ENCODE data around the gene RFX7.
"Not testable (repeated sequence)": the region's sequence is repeated elsewhere in the genome, so short reads cannot be mapped to it uniquely, and the experiment has no call there.

The RFX7 gene

DNA sequence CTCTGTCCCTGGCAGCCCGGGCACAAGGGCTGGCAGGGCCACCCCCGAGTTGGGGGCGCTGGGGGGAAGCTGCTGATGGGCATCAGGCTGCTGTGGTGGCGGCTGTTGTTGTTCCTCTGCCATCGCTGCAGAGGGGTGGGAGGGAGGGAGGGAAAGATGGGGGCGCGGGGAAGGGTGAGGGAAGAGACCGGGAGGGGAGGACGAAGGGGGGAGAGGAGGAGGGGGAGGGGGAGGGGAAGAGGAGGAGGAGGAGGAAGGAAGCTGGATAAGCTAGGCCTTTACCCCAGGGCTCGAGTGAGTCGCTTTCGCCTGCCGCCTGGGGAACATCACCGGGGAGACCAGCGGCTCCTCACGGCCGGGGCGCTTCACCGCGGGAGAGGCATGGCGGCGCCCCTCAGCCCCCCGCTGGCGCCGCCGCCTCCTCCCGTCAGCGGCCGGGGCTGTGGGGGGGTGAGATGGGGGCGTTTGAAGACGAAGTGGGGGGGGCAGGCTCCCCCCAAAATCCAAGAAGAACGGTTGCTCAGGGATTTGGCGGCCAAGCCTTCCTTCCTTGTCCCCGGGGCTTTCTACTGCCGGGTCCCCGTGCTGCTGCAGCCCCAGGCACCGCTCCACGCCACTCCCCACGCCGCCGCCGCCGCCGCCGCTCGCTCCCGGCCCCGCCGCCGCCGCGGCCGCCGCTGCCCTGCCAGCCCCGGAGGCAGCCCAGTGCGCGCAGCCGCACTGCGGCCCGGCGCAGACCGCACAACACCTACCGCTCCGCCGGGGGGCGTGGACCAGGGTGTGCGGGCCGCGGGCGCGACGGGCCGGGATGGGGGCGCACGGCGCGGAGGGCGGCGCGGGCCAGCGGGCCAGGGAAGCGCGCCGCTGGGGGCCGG, at the start of gene RFX7:
RFX7 (minus strand) TSS at position 717 of the 875 bp plus-strand sequence; CDS start at position 123, 594 bp downstream.
- H3K27me3 ChIP-seq (ENCODE audit: control insufficient read depth, insufficient read depth, low read length): no peaks in the 10 kb centered on the region
- no peaks in the 10 kb centered on the region for H3K4me1 ChIP-seq (ENCODE audit: control insufficient read depth, insufficient read depth, low read length)
- H3K4me3 ChIP-seq (ENCODE audit: low read length): peak within 1 kb of the TSS; percentile 67
- peak within 1 kb of the TSS; percentile 43 for H3K9ac ChIP-seq (ENCODE audit: low read length)
- no peaks in the 10 kb centered on the region for H3K36me3 ChIP-seq (ENCODE audit: control insufficient read depth, insufficient read depth, low read length)
- H3K27ac ChIP-seq (ENCODE audit: low read depth, low read length): peak within 1 kb of the TSS; percentile 76

DNA sequence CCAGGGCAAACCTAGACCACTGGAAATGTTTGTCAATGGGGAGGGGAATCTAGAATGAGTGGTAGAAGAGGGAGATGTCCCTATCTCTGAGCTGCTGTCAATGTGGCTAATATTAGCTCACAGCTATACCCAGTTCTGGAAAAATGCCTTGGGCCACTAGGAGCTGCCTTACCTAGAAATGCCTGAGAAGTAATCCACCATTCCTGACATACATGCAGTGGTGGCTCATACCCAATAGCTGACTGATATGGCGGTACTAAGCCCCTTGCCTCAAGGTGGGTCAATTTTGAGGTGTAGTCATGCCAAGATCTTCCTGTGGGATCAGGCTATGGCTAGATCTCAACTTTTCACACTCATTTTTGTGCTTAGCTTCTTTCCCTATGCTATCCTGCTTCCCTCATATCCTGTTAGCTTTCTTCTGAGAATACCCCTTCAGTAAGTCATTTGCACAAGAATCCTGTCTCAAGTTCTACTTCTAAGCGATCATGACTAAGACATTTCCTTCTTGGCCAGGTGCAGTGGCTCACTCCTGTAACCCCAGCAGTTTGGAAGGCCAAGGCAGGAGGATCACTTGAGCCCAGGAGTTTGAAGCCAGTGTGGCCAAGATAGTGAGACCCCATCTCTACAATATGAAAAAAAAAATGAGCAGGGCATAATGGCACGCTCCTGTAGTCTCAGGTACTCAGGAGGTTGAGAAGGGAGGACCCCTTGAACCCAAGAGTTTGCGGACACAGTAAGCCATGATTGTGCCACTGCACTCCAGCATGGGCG, 49.1 kb upstream of the RFX7 start:
- no peaks in the 10 kb centered on the region for H3K27me3 ChIP-seq (ENCODE audit: control insufficient read depth, insufficient read depth, low read length)
- H3K36me3 ChIP-seq (ENCODE audit: control insufficient read depth, insufficient read depth, low read length): no peaks in the 10 kb centered on the region
- H3K9ac ChIP-seq (ENCODE audit: low read length): no peak overlapping the region
- no peak overlapping the region for H3K27ac ChIP-seq (ENCODE audit: low read depth, low read length)
- no peaks in the 10 kb centered on the region for H3K4me1 ChIP-seq (ENCODE audit: control insufficient read depth, insufficient read depth, low read length)
- H3K4me3 ChIP-seq (ENCODE audit: low read length): no peak overlapping the region

DNA sequence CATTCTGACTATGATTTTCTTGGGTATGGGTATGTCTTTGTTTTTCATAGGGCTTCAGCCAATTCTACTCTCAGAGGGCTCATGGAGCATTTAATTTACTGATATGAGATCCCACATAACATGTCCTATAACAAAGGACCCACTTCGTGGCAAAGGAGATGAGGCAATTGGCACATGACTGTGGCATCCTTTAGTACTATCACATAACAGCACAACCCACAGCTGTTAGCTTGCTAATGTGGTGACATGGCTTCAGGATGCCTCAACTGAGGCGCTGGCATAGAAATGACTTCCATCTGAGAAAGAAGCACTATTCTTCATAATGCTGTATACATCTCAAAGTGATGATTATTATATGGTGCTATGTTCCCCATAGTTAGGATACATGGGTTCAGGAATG, 48.1 kb upstream of the RFX7 start:
- Histone ChIP-seq H3K27ac (ENCODE audit: low read depth, low read length) (no peak overlapping the region), H3K4me3 (ENCODE audit: low read length) (no peak overlapping the region), H3K4me1 (ENCODE audit: control insufficient read depth, insufficient read depth, low read length) (no peaks in the 10 kb centered on the region), H3K9ac (ENCODE audit: low read length) (no peak overlapping the region), H3K36me3 (ENCODE audit: control insufficient read depth, insufficient read depth, low read length) (no peaks in the 10 kb centered on the region), H3K27me3 (ENCODE audit: control insufficient read depth, insufficient read depth, low read length) (no peaks in the 10 kb centered on the region)

GRCh38 chr15:56286213-56286612, 42.5 kb upstream of the RFX7 start:
- Histone ChIP-seq H3K27me3 (ENCODE audit: control insufficient read depth, insufficient read depth, low read length) (no peaks in the 10 kb centered on the region), H3K36me3 (ENCODE audit: control insufficient read depth, insufficient read depth, low read length) (no peaks in the 10 kb centered on the region), H3K27ac (ENCODE audit: low read depth, low read length) (no peak overlapping the region), H3K9ac (ENCODE audit: low read length) (no peak overlapping the region), H3K4me1 (ENCODE audit: control insufficient read depth, insufficient read depth, low read length) (no peaks in the 10 kb centered on the region), H3K4me3 (ENCODE audit: low read length) (no peak overlapping the region)

DNA sequence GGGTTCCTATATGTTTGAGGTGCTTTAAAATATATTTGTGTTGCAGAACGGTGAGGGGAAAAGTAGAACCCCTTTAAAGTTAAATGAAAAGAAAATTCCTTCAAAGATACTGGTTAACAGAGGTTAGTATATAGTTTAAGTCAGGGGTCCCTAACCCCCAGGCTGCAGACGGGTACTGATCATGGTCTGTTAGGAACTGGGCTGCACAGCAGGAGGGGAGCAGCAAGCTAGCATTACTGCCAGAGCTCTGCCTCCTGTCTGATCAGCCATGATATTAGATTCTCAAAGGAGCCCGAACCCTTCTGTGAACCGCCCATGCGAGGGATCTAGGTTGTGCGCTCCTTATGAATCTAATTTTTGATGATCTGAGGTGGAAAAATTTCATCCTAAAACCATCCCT, 37.5 kb upstream of the RFX7 start:
- no peaks in the 10 kb centered on the region for H3K27me3 ChIP-seq (ENCODE audit: control insufficient read depth, insufficient read depth, low read length)
- H3K9ac ChIP-seq (ENCODE audit: low read length): no peak overlapping the region
- H3K4me3 ChIP-seq (ENCODE audit: low read length): no peak overlapping the region
- H3K27ac ChIP-seq (ENCODE audit: low read depth, low read length): no peak overlapping the region
- no peaks in the 10 kb centered on the region for H3K4me1 ChIP-seq (ENCODE audit: control insufficient read depth, insufficient read depth, low read length)
- no peaks in the 10 kb centered on the region for H3K36me3 ChIP-seq (ENCODE audit: control insufficient read depth, insufficient read depth, low read length)

DNA sequence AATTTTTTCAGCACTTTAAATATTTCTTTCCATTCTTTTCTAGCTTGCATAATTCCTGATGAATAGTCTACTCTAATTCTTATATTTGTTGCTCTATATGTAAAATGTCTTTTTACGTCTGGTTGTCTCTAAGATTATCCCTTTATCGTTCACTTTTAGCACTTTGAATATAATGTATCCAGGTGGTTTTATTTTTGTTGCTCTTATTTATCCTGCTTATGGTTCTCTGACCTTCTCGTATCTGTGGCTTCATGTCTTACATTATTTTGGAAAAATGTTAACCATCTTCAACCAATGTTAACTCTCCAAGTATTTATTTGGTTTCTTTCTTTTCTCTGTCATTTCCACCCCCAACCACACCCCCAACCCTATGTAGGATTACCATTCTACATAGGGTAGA, 30.0 kb upstream of the RFX7 start:
- H3K4me1 ChIP-seq (ENCODE audit: control insufficient read depth, insufficient read depth, low read length): no peaks in the 10 kb centered on the region
- H3K27me3 ChIP-seq (ENCODE audit: control insufficient read depth, insufficient read depth, low read length): no peaks in the 10 kb centered on the region
- no peak overlapping the region for H3K27ac ChIP-seq (ENCODE audit: low read depth, low read length)
- H3K36me3 ChIP-seq (ENCODE audit: control insufficient read depth, insufficient read depth, low read length): no peaks in the 10 kb centered on the region
- no peak overlapping the region for H3K4me3 ChIP-seq (ENCODE audit: low read length)
- no peak overlapping the region for H3K9ac ChIP-seq (ENCODE audit: low read length)

DNA sequence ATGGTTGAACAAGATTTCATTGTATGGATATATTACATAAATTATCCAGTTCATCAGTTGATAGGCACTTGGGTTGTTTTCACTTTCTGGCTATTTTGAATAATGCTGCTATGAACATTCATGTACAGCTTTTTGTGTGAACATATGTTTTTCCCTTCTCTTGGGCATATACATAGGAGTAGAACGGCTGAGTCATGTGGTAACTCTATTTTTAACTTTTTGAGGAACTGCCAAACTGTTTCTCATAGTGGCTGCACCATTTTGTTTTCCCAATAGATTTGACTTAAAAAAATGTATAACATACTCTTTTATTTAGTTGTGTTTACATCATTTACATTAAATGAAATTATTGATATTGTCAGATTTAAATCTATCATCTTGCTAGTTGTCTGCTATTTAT, 28.8 kb upstream of the RFX7 start:
- Histone ChIP-seq H3K4me1 (ENCODE audit: control insufficient read depth, insufficient read depth, low read length) (no peaks in the 10 kb centered on the region), H3K36me3 (ENCODE audit: control insufficient read depth, insufficient read depth, low read length) (no peaks in the 10 kb centered on the region), H3K4me3 (ENCODE audit: low read length) (no peak overlapping the region), H3K27me3 (ENCODE audit: control insufficient read depth, insufficient read depth, low read length) (no peaks in the 10 kb centered on the region), H3K27ac (ENCODE audit: low read depth, low read length) (no peak overlapping the region), H3K9ac (ENCODE audit: low read length) (no peak overlapping the region)

DNA sequence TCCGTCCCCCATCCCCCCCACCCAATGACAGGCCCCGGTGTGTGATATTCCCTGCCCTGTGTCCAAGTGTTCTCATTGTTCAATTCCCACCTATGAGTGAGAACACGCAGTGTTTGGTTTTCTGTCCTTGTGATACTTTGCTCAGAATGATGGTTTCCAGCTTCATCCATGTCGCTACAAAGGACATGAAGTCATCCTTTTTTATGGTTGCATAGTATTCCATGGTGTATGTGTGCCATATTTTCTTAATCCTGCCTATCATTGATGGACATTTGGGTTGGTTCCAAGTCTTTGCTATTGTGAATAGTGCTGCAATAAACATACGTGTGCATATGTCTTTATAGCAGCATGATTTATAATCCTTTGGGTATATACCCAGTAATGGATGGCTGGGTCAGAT, 22.8 kb upstream of the RFX7 start:
- not testable (repeated sequence) for H3K27ac ChIP-seq (ENCODE audit: low read depth, low read length); H3K9ac ChIP-seq (ENCODE audit: low read length); H3K4me3 ChIP-seq (ENCODE audit: low read length); H3K4me1 ChIP-seq (ENCODE audit: control insufficient read depth, insufficient read depth, low read length); H3K36me3 ChIP-seq (ENCODE audit: control insufficient read depth, insufficient read depth, low read length); H3K27me3 ChIP-seq (ENCODE audit: control insufficient read depth, insufficient read depth, low read length)

DNA sequence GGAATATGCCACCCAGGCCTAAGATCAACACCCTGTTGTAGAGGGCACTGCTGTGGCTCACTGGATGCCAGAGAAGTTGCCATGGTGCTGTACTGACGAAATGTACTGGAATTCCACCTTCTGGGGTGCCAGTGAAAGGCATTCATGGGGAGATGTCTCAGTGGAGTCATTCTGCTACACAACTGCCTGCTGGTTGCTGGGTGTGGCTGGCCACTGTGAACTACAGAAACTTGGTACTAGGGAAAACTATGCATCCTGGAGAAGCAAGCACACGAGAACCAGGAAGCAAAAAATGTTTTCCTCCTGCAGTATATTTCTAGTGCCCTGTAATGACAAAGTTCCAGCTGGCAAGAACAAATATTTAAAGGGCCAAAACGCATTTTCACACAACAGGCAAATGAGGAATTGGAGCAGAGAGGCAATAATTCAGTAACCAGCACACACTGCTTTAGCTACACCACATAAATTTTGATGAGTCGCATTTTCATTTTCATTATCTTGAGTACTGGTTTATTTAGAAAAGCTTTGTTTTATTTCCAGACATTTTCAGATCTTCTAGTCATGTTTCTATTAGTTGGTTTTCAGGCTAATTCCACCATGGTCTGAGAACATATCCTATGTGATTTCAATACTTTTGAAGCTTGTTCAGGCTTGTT, 18.3 kb upstream of the RFX7 start:
- Histone ChIP-seq H3K27me3 (ENCODE audit: control insufficient read depth, insufficient read depth, low read length) (no peaks in the 10 kb centered on the region), H3K36me3 (ENCODE audit: control insufficient read depth, insufficient read depth, low read length) (no peaks in the 10 kb centered on the region), H3K27ac (ENCODE audit: low read depth, low read length) (no peak overlapping the region), H3K9ac (ENCODE audit: low read length) (no peak overlapping the region), H3K4me1 (ENCODE audit: control insufficient read depth, insufficient read depth, low read length) (no peaks in the 10 kb centered on the region), H3K4me3 (ENCODE audit: low read length) (no peak overlapping the region)

DNA sequence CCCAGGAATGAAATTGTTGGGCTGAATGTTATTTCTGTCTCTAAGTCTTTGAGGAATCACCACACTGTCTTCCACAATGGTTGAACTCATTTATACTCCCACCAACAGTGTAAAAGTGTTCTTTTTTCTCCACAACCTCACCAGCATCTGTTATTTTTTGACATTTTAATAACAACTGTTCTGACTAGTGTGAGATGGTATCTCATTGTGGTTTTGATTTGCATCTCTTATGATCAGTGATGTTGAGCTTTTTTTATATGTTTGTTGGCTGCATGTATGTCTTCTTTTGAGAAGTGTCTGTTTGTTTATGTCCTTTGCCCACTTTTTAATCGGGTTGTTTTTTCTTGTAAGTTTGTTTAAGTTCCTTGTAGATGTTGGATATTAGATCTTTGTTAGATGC, 13.6 kb upstream of the RFX7 start:
- H3K9ac ChIP-seq (ENCODE audit: low read length); H3K27ac ChIP-seq (ENCODE audit: low read depth, low read length); H3K36me3 ChIP-seq (ENCODE audit: control insufficient read depth, insufficient read depth, low read length); H3K27me3 ChIP-seq (ENCODE audit: control insufficient read depth, insufficient read depth, low read length); H3K4me1 ChIP-seq (ENCODE audit: control insufficient read depth, insufficient read depth, low read length); H3K4me3 ChIP-seq (ENCODE audit: low read length): not testable (repeated sequence)

- H3K4me3 ChIP-seq (ENCODE audit: low read length): no peak overlapping the region
- H3K9ac ChIP-seq (ENCODE audit: low read length): no peak overlapping the region
- H3K27ac ChIP-seq (ENCODE audit: low read depth, low read length): no peak overlapping the region
- H3K27me3 ChIP-seq (ENCODE audit: control insufficient read depth, insufficient read depth, low read length): no peaks in the 10 kb centered on the region
- no peaks in the 10 kb centered on the region for H3K4me1 ChIP-seq (ENCODE audit: control insufficient read depth, insufficient read depth, low read length)
- no peaks in the 10 kb centered on the region for H3K36me3 ChIP-seq (ENCODE audit: control insufficient read depth, insufficient read depth, low read length)
Observed at GRCh38 chr15:56254265-56254664, 10.6 kb upstream of the RFX7 start.

DNA sequence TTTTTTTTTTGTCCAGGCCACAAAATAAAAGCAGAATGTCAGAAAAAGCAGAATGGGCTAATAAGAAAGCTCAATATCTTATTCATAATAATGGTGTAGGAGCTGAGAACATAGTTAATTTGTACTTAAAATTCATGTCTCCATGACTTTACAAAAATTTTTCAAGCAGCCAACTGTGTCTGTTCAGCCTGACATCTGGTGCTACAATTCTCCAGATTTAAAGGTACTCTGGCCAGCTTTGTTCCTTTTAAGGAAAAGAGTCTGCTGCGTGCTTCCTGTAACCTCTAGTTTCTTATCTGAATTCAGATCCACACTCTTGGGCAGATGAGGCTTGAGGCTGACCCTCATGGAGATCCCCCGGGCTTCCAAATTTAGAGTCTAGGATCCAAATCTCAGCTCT, 8.7 kb upstream of the RFX7 start:
- no peak overlapping the region for H3K4me3 ChIP-seq (ENCODE audit: low read length)
- H3K9ac ChIP-seq (ENCODE audit: low read length): no peak overlapping the region
- H3K4me1 ChIP-seq (ENCODE audit: control insufficient read depth, insufficient read depth, low read length): no peaks in the 10 kb centered on the region
- H3K27me3 ChIP-seq (ENCODE audit: control insufficient read depth, insufficient read depth, low read length): no peaks in the 10 kb centered on the region
- no peak overlapping the region for H3K27ac ChIP-seq (ENCODE audit: low read depth, low read length)
- H3K36me3 ChIP-seq (ENCODE audit: control insufficient read depth, insufficient read depth, low read length): no peaks in the 10 kb centered on the region
